Activated T-cell treated with anti-CD3 and anti-CD28 coated beads, Interleukin-2, amount 50 U/mL, for 48 hours (primary cell): ENCODE measurements around the gene COPZ2.
"Not testable (repeated sequence)": the region's sequence is repeated elsewhere in the genome, so short reads cannot be mapped to it uniquely, and the experiment has no call there.

ENCODE experiments used
- DNase-seq, 2 experiments: peaks; one replicate each; pipeline ENCODE4 v3.0.0-alpha.2; 2020

Gene COPZ2

DNA sequence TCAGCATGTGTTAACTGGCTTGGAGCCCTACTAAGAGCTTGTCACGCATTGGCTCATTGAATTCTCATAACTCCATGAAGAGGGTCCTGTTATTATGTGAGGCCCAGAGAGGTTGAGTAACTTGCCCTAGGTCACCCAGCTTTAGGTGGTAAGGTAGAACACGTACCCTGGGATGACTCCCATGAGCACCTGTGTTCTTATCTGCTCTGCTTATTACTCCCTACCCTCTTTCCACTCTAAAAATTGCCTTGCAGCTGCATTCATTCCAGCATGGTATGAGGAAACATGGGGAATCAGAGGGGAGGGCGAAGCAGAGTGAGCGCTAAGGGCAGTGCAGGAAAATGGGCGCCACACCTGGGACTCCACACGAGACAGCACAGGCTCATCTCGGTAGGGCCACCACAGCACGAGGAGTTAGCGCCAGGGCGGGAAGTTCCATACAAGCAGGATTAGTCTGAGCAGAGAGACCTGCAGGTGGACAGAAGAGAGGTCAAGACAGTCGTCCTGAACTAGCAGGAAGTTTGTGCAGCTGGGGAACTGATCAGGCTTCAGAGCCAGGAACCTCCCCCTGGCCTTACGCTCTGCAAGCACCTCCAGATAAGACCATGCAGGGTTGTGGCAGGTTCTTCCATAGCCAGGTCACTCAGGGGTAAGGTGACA lies 10.1 kb downstream of the COPZ2 start:
- DNase-seq: no peak

DNA sequence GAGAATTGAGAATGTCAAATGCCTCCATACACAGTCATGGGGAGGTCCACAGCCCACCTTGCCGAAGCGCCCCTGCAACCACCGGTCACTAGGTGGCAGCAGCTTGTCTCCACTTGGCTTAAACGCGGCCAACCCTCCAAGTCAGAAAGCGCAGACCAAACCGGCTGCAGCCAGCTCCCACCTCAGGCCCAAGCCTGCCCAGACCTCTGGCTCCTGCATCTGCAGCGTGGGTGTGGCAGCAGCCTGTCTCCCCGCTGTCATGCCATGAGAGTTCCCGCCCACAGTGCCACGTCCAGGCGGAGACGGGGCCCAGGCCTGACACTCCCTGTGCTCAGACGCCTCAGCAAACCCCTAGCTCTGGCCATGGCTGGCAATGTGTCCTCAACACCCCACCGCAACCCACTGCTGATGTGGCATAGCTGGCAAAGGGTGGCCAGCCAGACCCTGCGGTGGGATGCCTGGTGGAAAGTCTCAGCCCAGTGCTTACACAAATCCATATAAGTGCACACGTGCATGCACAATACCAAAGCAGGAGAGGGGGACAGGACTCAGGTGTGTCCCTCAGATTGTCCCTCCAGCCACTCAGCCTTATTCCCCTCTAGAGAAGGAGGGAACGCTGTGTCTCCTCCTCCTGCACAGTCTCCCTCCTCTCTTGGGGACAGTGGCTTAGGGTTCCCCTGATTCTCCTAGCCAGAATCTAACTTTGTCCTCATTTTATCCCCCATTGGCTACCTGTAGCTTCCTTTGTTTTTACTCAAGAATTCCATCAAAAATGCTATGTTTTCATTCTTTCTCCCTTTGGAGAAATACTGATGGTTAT lies 10.9 kb downstream of the COPZ2 start:
- peak; percentile 82 to 85 for DNase-seq

DNA sequence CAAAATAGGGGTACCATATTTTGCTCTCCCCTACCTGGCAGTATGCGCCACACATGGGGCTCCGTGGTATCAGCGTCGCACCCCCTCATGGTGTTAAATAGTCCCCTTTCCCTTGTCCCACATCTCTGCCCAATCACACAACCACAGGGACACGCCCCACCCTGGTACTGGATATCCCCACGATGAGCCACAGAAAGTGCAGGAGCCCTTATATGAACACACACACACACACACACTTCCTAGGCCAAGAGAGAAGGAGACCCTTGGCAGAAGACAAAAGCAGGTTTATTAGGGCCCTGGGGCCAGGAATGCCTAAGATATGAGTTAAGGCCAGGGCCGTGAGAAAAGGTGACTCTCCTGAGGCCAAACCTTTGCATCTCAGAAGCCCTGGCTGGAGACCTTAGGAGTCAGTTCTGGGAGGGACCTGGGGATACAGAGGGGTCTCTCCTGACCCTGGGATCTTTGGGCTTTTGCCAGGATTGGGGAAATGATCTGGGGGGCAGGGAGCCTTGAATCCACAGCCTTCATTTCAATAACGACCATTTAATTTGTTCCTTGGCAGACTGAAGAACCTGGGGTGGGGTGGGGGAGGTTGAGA lies 11.6 kb downstream of the COPZ2 start:
- peak; percentile 31 to 32 for DNase-seq

DNA sequence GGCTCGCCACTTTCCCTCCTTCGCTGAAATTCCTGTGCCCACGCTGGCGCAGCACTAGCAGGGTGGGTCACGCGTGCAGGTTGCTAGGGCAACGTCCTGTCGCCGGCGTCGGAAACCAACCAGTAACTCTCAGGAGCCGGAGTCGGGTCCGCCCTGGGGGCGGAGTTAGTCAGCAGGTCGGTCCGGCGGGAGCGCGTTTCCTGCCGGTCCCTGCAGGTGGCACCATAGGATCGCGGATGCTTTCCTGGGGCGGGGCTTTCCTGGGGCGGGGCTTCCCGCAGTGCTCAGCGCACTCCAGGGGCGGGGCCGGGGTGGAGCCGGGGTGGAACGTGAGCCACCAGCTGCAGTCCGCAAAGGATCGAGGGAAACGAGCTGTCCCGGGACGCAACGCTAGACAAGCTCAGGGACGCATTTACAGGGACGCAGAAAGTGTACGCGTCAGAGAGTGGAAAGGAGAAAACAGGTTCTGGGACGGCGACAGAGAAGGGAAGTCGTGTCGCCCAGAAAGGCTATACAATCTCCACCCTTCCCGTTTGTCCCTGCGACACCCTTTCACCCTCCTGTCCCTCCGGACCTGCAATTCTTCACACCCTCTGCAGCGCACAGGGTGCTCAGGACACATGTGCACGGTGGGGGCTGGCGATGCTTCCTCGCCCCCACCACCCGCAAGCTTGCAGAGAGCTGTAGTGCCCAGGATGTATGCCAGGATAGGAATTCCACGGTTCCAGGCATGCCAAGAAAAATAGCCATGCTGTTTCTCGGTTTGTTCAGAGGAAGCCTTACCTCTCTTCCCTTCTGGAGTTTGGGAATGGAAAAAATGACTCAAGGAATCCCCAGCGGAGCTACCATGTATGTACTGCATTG lies 12.3 kb downstream of the COPZ2 start:
- DNase-seq: peak; percentile 98 to 99

DNA sequence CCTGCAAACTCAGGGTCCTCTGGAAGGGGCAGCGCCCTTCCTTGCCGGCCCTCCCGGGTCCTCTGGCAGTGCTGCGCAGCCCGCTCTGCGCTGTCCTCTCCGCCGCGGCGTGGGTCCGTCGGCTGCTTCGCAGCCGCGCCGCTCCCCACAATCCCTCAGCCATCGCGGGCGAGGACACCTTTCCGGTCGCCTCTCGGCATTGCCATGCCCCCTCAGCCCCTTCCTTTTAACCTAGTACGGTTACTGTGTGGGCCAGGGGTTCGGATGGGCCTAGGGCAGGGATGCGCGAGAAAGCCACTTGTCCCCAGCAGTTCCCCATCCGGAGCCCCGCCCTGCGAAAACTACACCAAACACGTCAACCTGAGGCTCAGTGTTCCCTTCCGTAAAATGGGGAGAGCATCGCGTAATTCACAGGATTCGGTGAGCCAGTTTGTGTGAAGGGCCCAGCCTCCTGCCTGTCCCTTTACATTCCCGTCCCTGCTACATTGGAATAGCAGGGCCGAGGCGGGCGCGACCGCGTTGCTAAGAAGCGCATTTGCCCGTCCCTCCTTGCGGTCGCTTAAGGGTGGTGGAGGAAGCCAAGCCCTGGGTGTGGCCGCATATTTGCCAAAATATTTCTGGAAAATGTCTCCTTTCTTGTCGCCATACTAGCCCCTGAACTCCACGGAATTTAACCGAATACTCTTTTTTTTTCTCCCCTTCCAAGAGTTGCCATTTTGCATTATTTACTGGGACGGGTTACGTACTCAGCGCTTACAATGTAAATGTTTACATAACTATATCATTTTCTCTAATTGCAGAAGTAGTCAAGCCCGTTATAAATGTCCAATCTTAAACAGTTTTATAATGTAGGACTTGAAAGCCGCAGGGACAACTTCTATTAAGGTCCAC lies 13.2 kb downstream of the COPZ2 start:
- DNase-seq: peak; percentile 67

DNA sequence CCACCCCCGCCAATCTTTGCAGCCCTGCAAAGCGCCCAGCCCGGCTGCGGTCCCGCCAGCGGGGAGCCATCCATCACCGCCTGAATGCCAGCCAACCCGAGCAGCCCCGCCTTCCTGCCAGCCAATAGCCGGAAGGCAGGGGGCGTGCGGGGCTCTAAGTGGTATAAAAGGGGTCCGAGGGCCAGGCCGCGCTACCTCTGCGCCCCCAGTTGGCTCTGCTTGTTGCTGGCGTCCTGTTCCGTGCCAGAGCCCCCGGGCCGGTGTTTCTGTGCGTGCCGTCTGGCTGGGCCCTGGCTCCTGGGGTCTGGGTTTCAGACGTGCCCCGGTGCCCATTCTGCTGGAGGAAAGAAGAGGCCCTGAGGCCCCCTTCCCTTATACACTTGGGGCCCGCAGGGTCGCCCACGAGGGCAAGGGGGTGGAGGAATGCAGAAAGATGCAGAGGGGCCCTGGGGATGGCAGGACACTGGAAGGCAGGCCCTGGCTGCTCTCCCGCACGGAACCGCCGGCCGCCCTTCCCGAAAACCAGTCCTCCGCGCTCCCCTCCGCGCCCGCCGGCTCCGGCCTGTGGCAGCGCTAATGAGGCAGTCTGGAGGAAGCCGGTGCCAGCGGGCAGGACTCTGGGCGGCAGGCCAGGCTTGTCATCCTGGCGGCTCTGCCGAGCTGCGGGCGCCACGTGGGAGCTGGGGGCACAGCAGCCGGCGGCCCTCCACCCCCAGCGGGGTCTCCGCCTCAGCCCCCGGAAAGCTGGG lies 14.0 kb downstream of the COPZ2 start:
- DNase-seq: peak; percentile 60 to 69

DNA sequence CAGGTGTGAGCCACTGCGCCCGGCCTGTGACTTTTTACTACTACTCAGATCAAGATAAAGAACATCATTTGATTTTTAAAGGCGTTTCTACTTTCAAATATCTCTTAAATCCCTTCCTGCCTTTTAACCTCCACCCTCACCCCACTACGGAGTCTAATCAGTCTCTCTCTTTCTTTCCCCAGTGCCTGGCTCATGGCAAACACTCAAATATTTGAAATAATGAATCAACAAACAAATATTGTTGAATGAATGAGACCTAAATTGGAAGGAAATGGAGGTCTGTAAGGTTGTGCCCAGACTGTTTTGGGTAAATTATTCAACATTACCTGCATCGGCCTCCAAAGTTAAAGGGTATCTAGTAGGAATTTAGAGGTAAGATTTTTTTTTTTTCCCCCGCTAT lies 14.7 kb downstream of the COPZ2 start:
- no peak for DNase-seq

DNA sequence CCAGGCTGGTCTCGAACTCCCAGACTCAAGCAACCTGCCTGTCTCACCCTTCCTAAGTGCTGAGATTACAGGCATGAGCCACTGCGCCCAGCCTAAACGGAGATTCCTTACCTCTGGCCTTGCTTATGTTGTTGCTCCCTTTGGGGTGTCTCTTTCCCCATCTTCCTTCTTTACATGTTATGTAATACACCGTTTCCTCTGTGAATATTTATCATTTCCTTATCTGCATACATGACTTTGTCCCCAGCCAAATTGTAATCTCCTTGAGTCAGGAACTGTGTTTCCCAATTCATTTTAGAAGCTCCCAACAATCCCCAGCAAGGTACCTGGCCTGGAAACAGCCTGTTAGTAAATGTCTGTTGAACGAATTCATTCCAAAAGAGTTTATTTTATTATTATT lies 15.7 kb downstream of the COPZ2 start:
- DNase-seq: no peak

DNA sequence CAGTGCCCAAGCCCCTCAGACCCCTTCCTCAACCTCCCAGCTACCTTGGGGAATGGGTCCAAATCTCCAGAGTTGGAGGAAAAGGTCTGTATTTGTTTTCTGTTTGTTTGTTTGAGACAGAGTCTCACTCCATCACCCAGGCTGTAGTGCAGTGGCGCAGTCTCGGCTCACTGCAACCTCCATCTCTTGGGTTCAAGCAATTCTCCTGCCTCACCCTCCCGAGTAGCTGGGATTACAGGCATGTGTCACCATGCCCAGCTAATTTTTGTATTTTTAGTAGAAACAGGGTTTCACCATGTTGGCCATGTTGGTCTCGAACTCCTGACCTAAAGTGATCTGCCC lies 19.8 kb downstream of the COPZ2 start:
- DNase-seq: not testable (repeated sequence)

DNA sequence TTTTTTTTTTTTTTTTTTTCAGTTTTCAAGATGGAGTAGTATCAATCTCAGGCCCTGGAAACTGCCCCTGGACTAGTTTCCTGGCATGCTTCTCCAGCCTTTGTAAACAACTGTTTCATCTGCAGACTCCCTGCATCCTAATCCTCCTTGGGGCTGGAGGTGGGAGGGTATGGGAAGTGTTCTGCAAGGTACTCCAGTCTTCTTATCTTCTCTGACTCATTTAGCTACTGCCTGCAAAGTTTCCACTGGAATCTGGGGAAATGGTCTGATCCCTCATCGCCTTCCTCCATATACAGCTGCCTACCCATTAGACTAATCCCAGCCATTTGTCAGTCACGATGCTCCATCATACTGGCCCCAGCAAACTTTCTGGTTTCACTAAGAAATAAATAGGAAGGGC lies 21.5 kb downstream of the COPZ2 start:
- no peak for DNase-seq

DNA sequence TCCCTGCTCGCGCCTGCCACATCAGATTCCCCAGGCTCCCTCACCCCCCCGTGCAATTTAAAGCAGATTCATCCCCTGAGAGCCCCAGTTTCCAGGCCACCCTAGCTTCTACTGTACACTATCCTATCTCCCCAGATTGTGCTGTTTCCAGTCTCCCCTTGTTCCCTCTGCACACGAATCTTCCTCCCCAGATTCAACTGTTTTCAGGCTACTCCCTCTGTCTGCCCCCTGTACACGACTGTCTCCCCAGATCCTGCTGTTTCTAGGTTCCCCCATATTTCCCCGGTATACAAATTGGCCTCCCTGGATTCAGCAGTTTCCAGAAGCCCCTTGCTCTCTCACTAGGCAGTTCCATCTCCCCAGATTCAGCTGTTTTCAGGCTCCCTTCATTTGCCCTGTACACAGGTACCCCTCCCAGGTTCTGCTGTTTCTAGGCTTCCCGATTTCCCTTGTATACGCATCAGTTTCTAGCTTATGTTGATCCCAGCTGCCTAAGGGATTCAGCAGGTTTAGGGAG lies 22.9 kb downstream of the COPZ2 start:
- no peak for DNase-seq

DNA sequence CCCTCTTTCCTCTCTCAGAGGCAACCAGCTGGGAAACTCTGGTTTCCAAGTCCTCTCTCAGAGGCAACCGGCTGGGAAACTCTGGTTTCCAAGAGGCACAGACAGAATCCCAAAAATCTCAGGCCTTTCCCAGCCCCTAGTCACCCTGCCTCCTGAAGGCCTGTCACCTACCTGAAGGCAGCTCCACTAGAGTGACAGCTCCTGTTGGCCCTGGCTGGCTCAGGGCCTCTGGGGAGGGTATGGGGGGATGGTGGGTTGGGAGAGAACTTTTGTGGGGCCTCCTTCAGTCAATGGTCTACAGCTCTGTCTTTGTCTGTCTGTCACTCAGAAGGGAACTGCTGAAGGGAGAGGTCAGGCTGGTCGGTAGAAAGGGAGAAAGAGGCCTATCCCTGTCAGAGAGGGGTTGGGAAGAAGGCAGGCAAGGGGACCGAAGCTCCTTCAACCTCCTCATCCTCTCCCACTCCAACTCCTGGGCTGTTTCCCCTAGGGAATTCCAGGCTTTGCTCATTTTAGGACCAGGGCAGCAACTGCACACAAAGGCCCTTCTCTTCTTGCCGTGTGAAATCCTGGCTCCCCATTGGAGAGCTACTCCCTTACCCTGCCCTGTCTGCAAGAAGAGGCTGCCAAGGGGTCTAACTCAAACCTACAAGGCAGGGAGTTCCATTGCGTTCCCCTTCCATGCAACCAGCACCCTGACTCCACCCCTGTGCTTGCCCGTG lies 23.6 kb downstream of the COPZ2 start:
- DNase-seq: no peak

DNA sequence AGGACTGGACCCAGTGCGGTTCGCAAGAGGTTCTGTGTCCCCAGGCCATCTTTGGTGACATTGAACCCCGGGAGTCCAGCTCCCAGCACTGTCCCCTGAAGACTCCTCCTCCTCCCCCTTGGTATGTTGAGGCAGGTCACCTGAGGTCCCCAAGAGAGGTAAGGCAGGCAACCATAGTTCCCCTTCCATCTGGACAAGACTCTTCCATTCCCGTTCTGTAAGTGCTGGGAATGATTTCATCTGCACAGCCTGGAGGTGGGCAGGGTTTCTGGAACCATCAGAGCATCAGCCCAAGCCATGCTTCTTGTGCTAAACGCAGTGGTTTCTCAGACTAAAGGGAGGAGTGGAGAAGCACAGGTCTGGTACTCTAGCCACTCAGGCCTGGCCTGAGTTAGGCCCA lies 24.9 kb downstream of the COPZ2 start:
- DNase-seq: no peak

DNA sequence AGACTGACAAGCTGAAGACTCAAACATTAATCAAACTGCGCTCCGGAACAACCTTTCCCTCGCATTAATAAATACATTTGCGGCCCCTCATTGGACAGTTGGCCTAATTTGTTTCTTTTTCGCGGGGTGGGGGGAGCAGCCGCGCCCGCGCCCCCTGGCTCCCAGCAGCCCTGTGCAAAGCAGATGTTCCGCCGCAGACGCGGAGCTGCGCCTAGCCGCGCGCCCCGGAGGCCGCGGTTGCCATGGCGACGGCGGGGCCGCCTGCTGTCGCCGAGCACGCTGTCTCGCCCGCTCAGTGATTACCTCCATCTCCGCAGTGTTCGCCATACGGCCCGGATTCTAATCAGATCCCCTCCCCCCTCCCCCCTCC lies 25.5 kb downstream of the COPZ2 start:
- DNase-seq: peak; percentile 68 to 76

DNA sequence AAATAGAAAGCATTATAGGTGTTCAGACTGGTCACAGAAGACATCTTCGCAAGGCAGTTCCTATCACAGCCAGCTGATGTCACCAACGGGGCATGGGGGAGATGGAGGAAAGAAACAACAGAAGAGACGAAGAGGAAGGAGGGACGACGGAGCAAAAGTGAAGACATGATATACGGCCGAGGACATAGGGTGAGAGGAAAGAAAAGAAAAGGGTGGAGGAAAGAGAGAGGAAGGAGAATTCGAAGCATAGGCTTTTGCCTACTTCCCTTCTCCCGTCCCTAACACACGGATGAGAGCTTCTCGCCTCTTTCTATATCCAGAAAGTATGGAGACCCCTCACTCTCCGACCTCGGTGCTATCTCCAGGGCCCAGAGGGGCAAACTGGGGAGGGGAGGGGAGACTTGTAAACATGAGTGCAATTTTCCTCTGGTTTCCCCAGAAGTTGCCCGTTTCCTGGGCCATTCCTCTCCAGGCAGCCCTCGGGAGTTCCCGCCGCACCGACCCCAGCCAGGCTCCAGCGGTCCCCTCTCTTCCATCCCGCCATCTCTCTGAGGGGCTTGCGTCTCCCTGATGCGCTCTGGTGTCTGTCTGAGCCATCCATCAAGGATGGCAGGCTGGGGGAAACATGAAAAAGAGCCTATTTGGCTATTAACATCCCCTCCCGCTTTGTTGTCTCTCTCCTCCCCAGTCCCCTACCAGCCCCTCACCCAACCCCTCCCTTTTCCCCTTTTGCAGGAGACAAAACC lies 26.0 kb downstream of the COPZ2 start:
- peak; percentile 52 to 64 for DNase-seq

DNA sequence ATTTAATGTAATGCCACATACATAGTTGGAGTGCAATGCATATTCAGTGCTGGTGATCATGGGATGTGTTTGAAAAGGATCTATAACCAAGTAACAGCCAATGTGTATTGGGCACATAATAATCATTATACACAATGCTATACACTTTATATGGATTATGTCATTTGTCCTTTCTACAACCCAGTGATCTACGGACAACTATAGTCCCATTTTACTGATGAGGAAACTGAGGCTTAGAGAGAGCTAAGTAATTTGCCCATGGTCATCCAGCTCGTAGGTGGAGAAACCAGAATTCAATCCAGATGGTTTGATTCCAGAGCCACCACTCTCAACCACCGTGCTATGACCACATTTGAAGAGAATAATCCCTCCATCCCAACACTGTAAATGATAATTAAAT lies 27.4 kb downstream of the COPZ2 start:
- DNase-seq: no peak

DNA sequence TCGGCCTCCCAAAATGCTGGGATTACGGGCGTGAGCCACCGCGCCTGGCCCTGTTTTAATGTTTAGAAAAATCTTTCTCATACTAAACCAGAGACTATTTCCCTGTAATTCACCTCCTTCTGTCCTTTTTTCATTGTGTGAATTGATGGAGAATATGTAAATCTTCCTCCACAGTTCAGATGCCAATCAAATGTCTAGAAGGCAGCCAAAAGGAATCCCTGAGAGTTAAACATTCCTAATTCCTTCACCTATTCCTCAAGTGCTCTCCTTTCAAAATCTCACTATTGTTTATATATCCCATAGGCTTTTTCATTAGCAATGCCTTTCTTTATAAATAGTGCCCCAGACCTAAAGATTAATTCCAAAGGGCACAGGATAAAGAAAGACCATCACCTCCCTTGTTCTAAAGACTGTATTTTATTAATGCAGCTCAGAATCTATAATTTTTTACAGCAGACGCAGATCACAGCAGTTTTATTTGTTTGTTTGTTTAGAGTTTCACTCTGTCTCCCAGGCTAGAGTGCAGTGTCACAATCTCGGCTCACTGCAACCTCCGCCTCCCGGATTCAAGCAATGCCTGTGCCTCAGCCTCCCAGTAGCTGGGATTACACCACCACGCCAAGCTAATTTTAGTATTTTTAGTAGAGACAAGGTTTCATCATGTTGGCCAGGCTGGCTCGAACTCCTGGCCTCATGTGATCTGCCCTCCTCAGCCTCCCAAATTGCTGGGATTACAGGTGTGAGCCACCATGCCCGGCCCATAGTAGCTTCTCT lies 30.5 kb downstream of the COPZ2 start:
- DNase-seq: no peak

DNA sequence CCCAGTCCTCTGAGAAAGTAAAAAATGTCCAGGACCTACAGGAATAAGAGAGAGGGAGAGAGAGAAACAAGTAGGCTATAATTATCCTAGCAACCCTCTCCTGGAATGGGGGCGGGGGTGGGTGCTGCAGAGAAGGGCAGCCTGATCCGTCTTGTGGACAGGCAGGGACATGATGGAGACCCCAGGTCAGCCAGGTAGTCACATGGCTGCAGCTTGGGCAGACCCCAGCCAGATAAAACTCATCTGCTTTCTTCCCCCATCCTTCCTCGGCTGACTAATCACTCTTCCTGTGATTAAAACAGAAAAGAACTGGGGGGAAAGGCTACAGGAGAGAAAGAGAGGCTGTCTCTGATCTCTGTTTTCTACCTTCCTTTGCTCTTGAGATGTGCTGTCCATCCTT lies 32.6 kb downstream of the COPZ2 start:
- no peak for DNase-seq
